ENCODE measurements around the gene CXCR6. TPM values are rescaled to one million over a fixed set of nuclear protein-coding genes. Genes with fewer than 3 reads are reported as not detected.
A peak's percentile ranks its signal among the peaks of the same experiment; 100 is the strongest.

The CXCR6 gene
- total RNA-seq, 2 donors from 2014 or later = not detected

- no peak overlapping the region for H3K27ac ChIP-seq (ENCODE audit: low read depth, low read length)
These were observed 42.5 kb downstream of the CXCR6 start for GRCh38 chr3:45985532-45986302.

GRCh38 chr3:45986303-45986982, 43.2 kb downstream of the CXCR6 start:
- Mint-ChIP-seq H3K36me3 (ENCODE audit: low read depth) (peaks cover 21% of the 10 kb centered on the region), H3K4me1 (peaks cover 39% of the 10 kb centered on the region), H3K27me3 (ENCODE audit: insufficient read depth) (no peaks in the 10 kb centered on the region), H3K9me3 (no peaks in the 10 kb centered on the region), H3K27ac (peak overlapping the region; percentile 1), H3K4me3 (no peak overlapping the region)
- Histone ChIP-seq H3K27ac (ENCODE audit: low read depth, low read length) (no peak overlapping the region), H3K4me1 (ENCODE audit: control insufficient read depth, insufficient read depth, low read length) (peaks cover 22% of the 10 kb centered on the region), H3K36me3 (ENCODE audit: control insufficient read depth, insufficient read depth, low read length) (peaks cover 24% of the 10 kb centered on the region), H3K27me3 (ENCODE audit: control insufficient read depth, insufficient read depth, low read length, poor library complexity, severe bottlenecking) (no peaks in the 10 kb centered on the region), H3K9me3 (ENCODE audit: control insufficient read depth, low read length) (no peaks in the 10 kb centered on the region), H3K4me3 (ENCODE audit: low read length) (no peak overlapping the region), H3K9ac (ENCODE audit: extremely low read depth, low read length, poor library complexity, severe bottlenecking) (no peak overlapping the region)
- 71 to 87% methylated on average over 4 to 5 of the region's 5 CpGs for WGBS, 2 experiments (ENCODE audit: insufficient coverage in 1 of 2, insufficient read length in 1 of 2)
- no peak for TF ChIP-seq CTCF (conservative IDR thresholded peaks at IDR 0.05)
- DNase-seq = no peak

More at GRCh38 chr3:45985532-45986302, 42.5 kb downstream of the CXCR6 start:
- Histone ChIP-seq H3K36me3 (ENCODE audit: control insufficient read depth, insufficient read depth, low read length) (peaks cover 31% of the 10 kb centered on the region), H3K9ac (ENCODE audit: extremely low read depth, low read length, poor library complexity, severe bottlenecking) (no peak overlapping the region), H3K4me3 (ENCODE audit: low read length) (no peak overlapping the region), H3K27me3 (ENCODE audit: control insufficient read depth, insufficient read depth, low read length, poor library complexity, severe bottlenecking) (no peaks in the 10 kb centered on the region), H3K4me1 (ENCODE audit: control insufficient read depth, insufficient read depth, low read length) (peaks cover 22% of the 10 kb centered on the region), H3K9me3 (ENCODE audit: control insufficient read depth, low read length) (no peaks in the 10 kb centered on the region)
- no peak for TF ChIP-seq CTCF (conservative IDR thresholded peaks at IDR 0.05)
- peaks cover 21% of the 10 kb centered on the region for H3K36me3 Mint-ChIP-seq (ENCODE audit: low read depth)
- no peaks in the 10 kb centered on the region for H3K9me3 Mint-ChIP-seq
- no peak for DNase-seq
- peak overlapping the region; percentile 1 for H3K27ac Mint-ChIP-seq
- H3K4me3 Mint-ChIP-seq = no peak overlapping the region
- peaks cover 39% of the 10 kb centered on the region for H3K4me1 Mint-ChIP-seq
- no peaks in the 10 kb centered on the region for H3K27me3 Mint-ChIP-seq (ENCODE audit: insufficient read depth)
- 85 to 95% methylated on average over 3 to 13 of the region's 13 CpGs for WGBS, 2 experiments (ENCODE audit: insufficient coverage in 1 of 2, insufficient read length in 1 of 2)

GRCh38 chr3:45987368-45988291, 44.4 kb downstream of the CXCR6 start:
- Histone ChIP-seq H3K36me3 (ENCODE audit: control insufficient read depth, insufficient read depth, low read length) (peaks cover 13% of the 10 kb centered on the region), H3K4me1 (ENCODE audit: control insufficient read depth, insufficient read depth, low read length) (peaks cover 22% of the 10 kb centered on the region), H3K4me3 (ENCODE audit: low read length) (no peak overlapping the region), H3K27ac (ENCODE audit: low read depth, low read length) (no peak overlapping the region), H3K27me3 (ENCODE audit: control insufficient read depth, insufficient read depth, low read length, poor library complexity, severe bottlenecking) (no peaks in the 10 kb centered on the region), H3K9me3 (ENCODE audit: control insufficient read depth, low read length) (no peaks in the 10 kb centered on the region), H3K9ac (ENCODE audit: extremely low read depth, low read length, poor library complexity, severe bottlenecking) (no peak overlapping the region)
- H3K27me3 Mint-ChIP-seq (ENCODE audit: insufficient read depth) = no peaks in the 10 kb centered on the region
- no peaks in the 10 kb centered on the region for H3K9me3 Mint-ChIP-seq
- no peak for TF ChIP-seq CTCF (conservative IDR thresholded peaks at IDR 0.05)
- DNase-seq = no peak
- H3K4me1 Mint-ChIP-seq = peaks cover 45% of the 10 kb centered on the region
- no peak overlapping the region for H3K27ac Mint-ChIP-seq
- no peak overlapping the region for H3K4me3 Mint-ChIP-seq
- 93% methylated on average over 7 to 8 of the region's 8 CpGs for WGBS, 2 experiments (ENCODE audit: insufficient coverage in 1 of 2, insufficient read length in 1 of 2)
- peaks cover 21% of the 10 kb centered on the region for H3K36me3 Mint-ChIP-seq (ENCODE audit: low read depth)

Data from endodermal cell (in vitro differentiated cells).